HG02588 (cell line): Measurements from ENCODE around the gene CARS2.
"Not testable (repeated sequence)": the region's sequence is repeated elsewhere in the genome, so short reads cannot be mapped to it uniquely, and the experiment has no call there.

Experiments used
- ATAC-seq: cut with Tn5 transposase; IDR thresholded peaks from one replicate; pipeline ENCODE4 v1.9.1; 2021; ENCODE audit warnings: mild to moderate bottlenecking, moderate library complexity; ENCODE audit not compliant: unreplicated experiment

Gene CARS2

DNA sequence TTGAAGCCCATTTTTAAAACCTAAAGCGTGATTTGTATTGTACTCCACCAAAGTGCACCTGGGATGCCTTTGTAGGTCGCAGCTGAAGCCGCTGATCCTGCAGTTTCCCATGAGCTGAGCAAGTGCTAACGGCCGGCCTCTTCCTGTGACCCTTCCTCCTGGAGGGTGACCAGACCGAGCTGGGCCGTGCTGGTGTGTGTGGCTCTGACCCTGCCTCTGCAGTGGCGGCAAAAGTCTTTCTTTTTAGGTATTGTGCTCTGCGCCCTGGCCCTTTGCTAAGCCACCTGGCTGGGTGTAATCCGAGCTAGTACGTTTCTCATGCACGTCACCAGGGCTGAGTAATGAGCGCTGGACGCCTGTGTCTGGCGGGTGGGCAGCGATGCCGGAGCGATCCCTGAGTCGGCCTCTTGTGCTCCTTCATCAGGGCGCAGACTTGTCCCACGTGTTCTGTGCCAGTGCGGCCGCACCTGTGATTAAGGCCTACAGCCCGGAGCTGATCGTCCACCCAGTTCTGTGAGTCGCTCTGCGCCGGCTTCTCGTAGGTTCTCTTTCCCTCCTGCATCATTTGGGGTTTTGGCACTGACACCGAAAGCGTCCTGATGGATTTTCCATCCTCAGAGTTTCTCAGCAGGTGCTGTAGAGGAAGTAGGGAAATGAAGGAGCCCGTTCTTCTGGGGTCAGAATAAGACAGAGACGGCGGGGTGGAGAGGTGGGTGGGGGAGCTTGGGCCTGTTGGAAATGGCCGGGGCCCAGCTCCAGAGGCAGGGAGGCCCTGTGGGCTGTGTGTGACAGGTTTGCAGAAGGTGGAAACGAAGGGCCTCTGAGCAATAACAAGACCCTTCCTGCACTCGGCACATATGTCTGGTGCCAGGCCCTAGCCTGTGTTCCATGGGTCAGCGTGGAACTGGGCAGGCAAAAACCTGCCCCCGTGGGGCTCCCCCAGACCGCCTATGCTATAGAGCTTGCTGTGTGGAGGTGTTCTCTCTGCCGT is 80.9 kb downstream of the CARS2 start:
- no peak for ATAC-seq

DNA sequence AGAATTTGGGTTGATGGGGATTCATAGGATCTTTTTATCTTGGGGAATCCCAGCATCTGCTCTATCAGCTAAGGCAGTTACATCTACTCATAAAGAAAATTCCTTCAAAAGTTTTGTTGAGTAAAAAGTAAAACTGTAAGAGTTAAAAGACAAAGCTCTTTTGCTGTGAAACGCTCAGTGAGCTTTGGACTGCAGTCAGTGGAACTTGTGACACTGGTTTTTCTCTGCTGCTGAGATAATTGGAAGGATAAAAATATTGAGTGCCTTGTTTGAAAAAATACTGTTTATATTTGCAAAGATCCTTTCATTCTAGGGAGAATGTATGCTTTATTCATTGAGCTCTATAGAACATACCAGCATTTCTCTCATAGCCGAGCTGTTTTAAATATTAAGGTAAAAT is 85.3 kb downstream of the CARS2 start:
- no peak for ATAC-seq

DNA sequence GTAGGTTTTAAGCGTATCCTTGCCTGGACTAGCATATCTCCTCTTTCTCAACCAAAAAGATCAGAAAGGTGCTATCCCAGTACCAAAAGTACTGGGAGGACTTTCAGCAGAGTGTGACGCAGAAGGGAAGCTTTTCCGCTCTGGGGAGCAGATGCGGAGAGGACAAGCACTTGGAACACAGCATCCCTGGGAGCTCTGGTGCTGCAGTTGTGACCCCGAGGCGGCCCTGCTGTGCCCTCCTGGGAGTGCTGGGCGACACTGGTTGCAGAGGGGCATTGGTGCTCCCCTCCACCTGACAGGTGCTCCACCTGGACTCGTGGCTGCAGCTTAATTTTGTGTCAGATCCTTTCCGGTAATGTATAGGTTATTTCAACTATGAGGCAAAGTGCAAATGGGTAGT is 87.1 kb downstream of the CARS2 start:
- ATAC-seq, result no peak

DNA sequence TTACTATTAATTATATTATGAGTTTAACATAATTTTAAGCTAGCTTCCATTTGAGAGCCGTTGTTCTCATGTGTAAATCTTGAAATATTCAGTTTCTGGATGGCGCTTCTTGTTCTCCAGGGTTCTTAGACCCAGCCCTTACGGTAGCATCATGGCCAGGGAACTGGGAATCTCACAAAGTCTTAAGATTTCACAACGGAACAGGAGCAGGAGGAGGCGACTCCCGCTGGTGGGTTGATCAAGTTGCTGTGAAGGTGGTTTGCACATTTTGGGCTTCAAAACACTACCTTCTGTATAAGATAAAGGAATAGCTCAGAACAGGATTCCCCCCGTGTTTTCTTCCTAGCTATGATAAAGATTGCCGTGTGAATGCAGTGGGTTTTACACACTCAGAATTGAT is 87.7 kb downstream of the CARS2 start:
- ATAC-seq, result no peak

DNA sequence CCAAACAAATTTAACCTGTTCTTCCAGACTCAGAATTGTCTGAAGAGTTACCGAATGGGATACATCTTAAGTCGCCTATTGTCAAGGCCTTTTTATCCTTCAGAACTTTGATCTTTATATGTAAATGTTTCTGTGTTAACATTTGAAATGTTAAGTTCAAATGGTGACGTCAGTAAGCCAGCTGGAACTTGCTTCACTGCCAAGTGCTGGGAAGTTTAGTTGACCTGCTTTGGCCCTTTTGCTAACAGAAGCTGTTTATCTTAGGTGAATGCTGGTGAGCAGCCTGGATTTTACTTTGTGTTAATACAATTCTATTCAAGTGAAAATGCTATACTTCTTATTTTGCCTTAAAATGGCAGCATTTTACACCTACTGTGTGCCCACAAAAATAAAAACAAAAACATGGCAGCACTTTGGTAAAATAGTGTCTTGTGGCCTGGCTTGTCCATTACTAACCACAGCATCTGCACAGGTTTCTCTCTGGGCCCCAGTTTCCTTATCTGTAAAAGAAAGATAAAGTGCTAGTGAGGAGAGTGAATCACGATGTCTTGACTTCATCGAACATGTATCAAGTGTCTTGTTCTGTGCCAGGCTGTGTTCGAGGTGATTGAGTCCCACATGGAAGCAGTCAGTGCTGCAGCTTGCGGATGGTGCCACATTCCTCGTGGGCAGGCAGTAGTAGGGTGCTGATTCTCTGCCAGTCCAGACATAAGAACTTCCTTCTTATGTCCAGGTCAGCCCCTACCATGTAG is 88.4 kb downstream of the CARS2 start:
- ATAC-seq, result no peak

DNA sequence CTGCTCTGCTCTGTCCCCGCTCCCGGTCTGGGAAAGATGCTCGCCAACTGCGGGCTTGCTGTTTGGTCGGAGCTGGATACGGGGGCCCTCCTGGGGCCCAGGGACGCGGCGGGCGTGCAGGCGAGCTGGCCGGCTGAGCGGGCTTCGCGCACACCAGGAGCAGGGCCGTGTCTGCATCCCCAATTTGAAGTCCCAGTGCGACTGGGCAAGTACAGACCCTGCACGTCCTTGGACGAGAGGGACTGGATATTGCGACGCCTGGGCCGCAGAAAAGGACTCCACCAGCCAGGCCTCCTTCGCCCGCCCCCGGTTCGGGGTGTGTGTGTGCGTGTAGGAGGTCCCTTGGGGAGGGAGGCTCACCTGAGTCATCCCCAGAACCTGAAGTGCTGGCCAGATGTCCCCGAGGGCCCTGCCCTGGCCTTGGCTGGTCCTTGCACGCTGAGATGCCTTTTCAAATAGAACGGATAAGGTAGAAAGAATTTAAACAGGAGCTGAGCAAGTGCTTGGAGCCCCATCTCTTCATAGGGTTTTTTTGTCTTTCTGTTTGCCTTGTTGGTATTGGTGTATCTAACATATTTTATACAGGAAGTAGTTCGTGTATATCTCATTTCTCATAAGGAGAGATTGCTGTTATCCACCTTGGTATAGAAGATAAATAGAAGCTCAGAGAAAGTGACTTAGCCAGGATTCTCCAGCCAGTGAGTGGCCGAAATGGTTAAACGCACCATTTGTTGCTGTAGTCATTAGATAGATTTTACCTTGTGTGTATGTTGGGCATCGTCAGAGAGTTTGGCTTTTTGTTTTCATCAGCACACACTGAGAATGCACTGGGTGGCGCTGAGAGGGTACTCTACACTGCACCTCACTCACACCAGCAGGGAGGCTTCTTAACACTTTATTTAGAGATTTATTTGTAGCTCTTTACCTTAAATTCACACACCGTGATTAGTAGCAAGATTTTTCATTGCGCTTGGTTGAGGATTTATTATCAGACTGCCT is 89.5 kb downstream of the CARS2 start:
- ATAC-seq, result peak; percentile 54

DNA sequence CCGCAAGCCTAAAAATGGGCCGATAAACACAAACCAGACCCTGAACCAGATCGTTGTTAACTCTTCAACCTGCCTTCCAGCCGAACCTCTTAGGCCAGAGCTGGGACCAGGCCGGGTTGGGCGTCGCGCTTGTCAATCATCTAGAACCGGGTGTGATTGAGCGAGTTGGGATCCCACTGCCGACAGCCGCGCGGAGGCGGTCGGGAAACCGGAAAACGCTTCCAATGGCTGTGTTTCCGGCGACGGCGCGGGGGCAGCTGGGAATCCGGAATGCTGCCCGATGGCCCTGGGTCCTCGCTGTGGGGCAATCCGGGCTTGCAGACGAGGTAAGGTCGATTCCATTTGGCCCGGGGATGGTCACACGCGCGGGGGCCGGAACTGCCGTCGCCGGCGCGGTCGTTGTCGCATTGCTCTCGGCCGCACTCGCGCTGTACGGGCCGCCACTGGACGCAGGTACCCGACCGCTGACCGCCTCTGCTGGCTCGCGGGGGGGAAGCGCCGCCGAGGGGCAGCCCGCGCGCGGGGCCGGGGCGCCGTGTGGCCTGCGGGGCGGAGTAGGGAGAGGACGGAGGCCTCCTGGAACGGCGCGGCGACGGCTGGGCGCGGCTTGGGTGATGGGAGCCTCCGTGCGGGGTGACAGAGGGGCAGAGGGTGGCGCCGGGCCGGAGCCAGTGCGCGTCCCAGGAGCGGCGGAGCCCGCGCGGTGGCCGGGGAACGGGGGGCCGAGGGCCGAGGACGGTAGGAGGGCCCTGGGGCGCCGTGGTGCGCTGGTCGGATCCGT is 90.4 kb downstream of the CARS2 start, which contains the start of gene NAXD:
NAXD (plus strand) TSS at position 224 of the 781 bp plus-strand sequence; CDS start at position 281, 57 bp downstream.
- peak; percentile 76 for ATAC-seq

DNA sequence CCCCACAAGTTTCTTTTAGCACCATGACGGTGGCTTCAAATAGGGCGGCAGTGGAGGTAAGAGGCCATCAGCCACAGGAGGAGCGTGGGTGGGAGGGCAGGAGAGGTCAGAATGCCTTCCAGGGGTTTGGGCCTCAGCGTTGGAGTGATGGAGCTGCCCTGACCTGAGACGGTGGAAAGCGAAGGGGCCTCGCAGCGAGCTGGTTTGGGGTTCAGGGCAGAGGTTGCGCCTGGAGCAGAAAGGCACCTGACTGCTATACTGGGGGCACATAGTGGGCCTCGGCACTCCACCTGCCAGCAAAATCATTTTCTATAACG is 91.0 kb downstream of the CARS2 start:
- ATAC-seq, result no peak

DNA sequence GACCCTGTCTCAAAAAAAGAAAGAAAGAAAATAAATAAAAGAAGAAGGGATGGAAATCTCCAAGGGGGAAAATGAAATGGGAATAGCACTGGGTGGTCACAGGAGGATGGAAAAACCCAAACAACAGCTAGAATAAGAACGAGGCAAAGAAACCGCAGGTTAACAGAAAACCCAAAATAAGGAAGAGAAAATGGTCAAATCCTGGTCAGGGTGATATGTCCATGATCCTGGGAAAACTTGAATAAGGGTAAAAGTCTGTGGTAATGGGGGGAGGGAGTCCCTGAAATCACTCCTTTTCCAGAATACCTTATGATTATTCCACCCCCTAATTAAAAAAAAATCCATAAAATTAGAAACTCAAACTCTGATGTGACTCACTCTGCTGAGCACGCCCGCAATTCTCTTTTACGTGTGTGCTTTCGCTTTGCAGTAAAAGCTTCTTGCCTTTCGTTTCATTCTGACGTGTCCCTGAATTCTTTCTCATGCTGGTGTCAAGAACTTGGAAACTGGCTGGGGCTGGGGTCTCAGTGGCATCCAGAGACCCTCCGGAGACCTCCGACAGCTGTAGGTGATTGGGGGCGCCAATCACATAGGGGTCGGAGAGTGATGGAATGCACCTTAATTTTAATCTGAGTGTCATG is 94.8 kb downstream of the CARS2 start:
- peak; percentile 34 for ATAC-seq

DNA sequence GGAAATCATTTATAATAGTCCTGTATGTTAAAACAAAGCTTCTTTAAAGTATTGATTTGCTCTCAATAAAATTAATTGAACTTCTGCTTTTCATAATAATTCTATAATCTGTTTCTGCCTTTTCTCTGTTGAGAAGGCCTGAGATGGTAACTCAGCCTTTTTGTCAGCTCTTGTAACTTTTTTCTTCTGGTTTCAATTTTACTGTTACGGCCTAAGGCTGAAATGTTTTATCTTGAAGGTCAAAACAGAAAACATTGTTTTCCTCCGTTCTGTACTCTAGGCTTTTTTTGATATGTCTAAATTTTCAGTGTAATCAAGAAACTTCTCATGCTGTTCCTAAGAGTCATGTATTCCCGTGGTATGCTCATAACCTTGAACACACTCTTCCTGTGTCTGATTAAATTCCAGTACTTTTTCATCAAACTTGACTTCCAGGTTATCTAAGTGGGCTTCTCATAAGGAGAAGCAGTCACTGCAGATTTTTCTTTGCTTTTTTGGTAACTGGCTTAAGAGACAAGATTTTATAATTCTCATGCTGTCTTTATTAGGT is 98.2 kb downstream of the CARS2 start:
- ATAC-seq, result no peak

DNA sequence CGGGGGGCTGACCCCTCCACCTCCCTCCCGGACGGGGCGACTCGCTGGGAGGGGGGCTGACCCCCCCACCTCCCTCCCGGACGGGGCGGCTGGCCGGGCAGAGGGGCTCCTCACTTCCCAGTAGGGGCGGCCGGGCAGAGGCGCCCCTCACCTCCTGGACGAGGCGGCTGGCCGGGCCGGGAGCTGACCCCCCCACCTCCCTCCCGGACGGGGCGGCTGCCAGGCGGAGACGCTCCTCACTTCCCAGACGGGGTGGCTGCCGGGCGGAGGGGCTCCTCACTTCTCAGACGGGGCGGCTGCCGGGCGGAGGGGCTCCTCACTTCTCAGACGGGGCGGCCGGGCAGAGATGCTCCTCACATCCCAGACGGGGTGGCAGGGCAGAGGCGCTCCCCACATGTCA is 99.6 kb downstream of the CARS2 start:
- ATAC-seq, result not testable (repeated sequence)

DNA sequence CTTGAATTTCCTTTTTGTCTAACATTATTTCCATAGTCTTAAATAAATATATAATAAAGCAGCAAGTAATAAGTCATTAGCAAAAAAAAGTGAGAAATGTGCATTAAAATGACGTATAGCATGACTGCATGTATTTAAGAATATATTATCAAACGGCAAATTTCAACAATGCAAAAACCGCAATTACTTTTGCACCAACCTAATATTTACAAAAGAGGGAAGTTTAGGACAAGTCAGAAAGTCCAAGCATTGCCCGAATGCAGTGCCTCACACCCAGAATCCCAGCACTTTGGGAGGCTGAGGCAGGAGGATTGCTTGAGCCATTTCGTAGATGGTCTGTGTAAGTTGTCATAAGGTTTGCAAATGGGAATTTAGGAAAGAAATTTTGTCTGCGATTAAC is 100.8 kb downstream of the CARS2 start:
- no peak for ATAC-seq

DNA sequence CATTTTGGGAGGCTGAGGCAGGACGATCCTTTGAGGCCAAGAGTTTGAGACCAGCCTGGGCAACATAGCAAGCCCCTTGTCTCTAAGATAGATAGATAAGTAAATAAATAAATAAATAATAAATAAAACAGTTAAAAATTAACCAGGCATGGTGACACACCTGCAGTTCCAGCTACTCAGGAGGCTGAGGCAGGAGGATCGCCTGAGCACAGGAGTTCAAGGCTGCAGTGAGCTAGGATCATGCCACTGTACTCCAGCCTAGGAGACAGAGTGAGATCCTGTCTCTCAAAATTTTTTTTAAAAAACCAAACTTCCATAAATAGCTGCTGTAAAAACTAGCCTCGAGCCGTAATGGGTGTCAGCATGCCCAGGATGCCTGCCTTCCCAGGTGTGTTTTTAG is 104.9 kb downstream of the CARS2 start:
- no peak for ATAC-seq

DNA sequence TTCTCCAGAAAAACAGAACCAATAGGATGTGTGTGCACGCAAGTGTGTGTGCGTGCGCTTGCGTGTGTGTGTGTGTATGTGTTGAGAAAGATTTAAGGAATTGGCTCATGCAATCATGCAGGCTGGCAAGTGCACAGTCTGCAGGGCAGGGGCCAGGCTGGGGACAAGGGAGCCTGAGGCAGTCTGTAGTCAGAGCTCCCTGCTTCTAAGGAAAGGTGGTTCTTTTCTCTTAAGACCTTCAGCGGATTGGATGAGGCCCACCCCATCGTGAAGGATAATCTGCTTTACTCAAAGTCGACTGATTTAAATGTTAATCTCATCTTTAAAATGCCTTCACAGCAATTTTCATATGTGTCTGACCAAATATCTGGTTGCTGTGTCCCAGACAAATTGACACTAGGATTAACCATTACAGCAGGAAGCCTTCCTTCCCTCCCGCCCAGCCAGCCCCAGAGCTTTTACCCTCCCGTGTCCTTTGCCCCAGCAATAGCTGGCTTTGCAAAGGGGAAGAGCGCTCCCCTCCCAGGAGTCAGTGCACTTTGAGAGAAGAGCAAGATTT is 105.6 kb downstream of the CARS2 start:
- ATAC-seq, result no peak

DNA sequence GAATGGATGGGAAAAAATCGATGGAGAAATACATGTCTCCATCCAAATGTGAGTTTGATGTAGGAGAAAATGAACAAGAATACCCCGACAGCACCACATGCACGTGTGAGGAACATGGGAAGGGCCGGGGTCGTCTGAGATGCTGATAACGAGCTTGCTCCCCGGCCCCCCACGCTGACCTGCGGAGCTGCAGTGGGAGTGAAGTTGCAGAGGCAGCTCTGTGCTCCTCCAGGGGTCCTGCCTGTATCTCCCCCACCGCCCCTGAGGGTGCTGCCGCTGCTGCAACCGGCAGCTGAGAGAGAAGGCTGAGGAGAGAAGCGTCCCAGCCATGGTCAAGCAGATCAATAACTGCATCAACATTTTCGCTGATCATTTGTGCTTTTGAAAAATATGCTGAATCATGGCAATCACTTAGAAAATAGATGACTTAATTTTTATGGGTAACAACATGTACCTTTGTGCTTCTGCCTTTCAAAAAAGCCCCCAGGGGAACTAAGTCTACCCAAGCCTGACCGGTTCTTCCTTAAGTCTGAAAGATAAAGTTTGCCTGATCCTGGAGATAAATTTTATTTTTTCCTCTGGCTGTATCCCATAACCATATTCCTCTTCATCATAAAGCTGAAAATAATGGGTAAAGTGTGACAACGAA is 108.8 kb downstream of the CARS2 start:
- no peak for ATAC-seq

DNA sequence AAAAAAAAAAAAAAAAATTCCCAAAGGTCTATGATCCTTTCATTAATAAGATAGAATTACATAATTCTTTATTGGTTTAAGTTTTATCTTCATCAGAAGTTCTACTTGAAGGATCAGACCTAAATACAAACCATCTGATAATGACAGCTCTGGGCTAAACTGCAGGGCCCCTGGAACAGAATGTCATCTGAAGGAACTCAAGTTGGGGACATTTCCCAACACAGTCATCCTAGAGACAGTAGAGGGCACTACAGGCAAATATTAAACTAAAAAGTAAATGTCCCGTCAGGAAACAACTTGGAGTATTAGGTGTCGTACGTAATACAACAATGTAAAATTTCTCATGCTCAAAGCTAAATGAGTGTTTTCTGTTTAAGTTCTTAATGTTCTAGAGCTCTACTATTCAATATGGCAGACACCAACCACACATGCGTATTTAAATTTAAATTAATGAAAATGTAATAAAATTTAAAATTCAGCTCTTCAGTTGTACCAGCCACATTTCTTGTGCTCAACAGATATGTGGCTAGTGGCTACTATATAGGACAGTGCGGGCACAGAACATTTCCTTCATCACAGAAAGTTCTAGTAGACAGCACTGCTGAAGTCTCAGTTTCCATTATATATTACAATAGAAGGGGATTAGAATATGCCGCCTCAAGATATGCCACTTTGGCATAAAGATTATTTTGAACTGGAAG is 112.3 kb downstream of the CARS2 start:
- ATAC-seq, result peak; percentile 72

DNA sequence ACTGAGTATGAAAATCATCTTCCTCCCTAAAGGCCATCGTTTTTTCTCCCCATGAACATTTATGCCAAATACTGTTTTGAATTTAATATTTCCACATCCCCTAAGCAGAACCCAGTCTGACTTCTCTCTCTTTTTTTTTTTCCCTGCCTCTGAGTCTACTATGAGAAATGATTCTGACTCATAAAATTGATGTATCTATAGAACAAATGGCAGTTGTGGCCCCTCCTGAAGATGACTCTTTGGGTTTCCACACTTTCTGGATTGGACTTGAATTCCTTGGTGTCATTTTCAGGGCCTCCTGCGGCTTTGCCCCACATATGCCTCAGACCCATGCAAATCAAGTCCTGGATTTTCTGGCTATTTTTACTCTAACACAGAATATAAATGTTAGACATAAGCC is 113.3 kb downstream of the CARS2 start:
- ATAC-seq, result no peak
